HepG2 (cell line): ENCODE data around the gene MVB12A. TPM values are rescaled to one million over a fixed set of nuclear protein-coding genes. Genes with fewer than 3 reads are reported as not detected.

ENCODE experiments used
- ATAC-seq: fragments of 200-7000 bp; cut with Tn5 transposase; 3 replicates; pipeline ENCODE4 v1.9.1; 2020; ENCODE audit warnings: mild to moderate bottlenecking, moderate library complexity
- BruUV-seq: library from RNA; stranded (reverse); fragments of 400-500 nt; replicated peaks from 2 replicates; lab custom pipeline; 2021; lab: Mats Ljungman, UMichigan
- CTCF ChIA-PET: fragments of 300-600 bp; formaldehyde crosslinking; extraction: SDS; loops from one replicate; lab custom pipeline; 2021; ENCODE audit warnings: low total read pairs, inconsistent platforms, low intra/inter-chr PET ratio; lab: Yijun Ruan, JAX
- POLR2A ChIA-PET: fragments of 350-600 bp; sonication (Branson Sonifier 250); formaldehyde crosslinking; loops from one replicate; lab custom pipeline; 2020; ENCODE audit warnings: antibody characterized with exemption, inconsistent platforms; lab: Yijun Ruan, JAX
- DNase-seq: peaks from one replicate; pipeline ENCODE4 v3.0.0-alpha.2; 2015; ENCODE audit warnings: low spot score
- FAIRE-seq: peaks from 3 replicates; lab custom pipeline; 2011; peaks lifted over from hg19 to GRCh38; lab: Jason Lieb, UNC
- H2AFZ ChIP-seq: one replicate; pipeline ENCODE4 v1.6.1; 2011; ENCODE audit warnings: low read length, inconsistent platforms
- H3K27ac ChIP-seq: fragments of 300-600 bp; 3 replicates; pipeline ENCODE4 v1.8.0; 2011; ENCODE audit warnings: mixed run types, mild to moderate bottlenecking, mixed read lengths, low read length, inconsistent platforms; ENCODE audit not compliant: insufficient read depth; ENCODE audit errors: extremely low read length
- H3K27me3 ChIP-seq, 2 experiments: fragments of 200-600 bp in 1 of 2; 2 replicates in 1 of 2; 3 replicates in 1 of 2; pipeline versions ENCODE4 v1.6.0 to v1.8.0; 2011; ENCODE audit warnings: low read length in 2 of 2, mild to moderate bottlenecking in 2 of 2, moderate library complexity in 2 of 2, inconsistent platforms in 1 of 2; ENCODE audit not compliant: insufficient read depth in 2 of 2, control insufficient read depth in 1 of 2
- H3K36me3 ChIP-seq, 2 experiments: fragments of 200-600 bp in 1 of 2; replicated peaks in 1 of 2; 2 replicates in 1 of 2; 3 replicates in 1 of 2; pipeline versions ENCODE4 v1.5.1 to v1.8.0; 2011; ENCODE audit warnings: low read length in 2 of 2, inconsistent platforms in 1 of 2; ENCODE audit not compliant: insufficient read depth in 2 of 2, control insufficient read depth in 1 of 2
- H3K4me1 ChIP-seq: 2 replicates; pipeline ENCODE4 v1.5.1; 2012; ENCODE audit warnings: low read length, inconsistent platforms; ENCODE audit not compliant: insufficient read depth
- H3K4me2 ChIP-seq: 2 replicates; pipeline ENCODE4 v1.6.0; 2011; ENCODE audit warnings: low read depth, low read length, inconsistent platforms
- H3K4me3 ChIP-seq, 3 experiments: fragments of 200-600 bp in 1 of 3; sonication (generic), shearing (Covaris generic) in 1 of 3; replicated peaks in 1 of 3; 2 replicates each; pipeline ENCODE4 v1.5.1; 2011 to 2016; ENCODE audit warnings: low read length in 3 of 3, inconsistent platforms in 2 of 3, low read depth in 2 of 3, mild to moderate bottlenecking in 2 of 3, control low read depth in 1 of 3, mixed read lengths in 1 of 3; ENCODE audit not compliant: insufficient read depth in 1 of 3
- H3K79me2 ChIP-seq: one replicate; pipeline ENCODE4 v1.6.1; 2011; ENCODE audit warnings: low read length, inconsistent platforms; ENCODE audit not compliant: insufficient read depth
- H3K9ac ChIP-seq: 2 replicates; pipeline ENCODE4 v1.6.0; 2011; ENCODE audit warnings: mild to moderate bottlenecking, low read depth, low read length, inconsistent platforms; ENCODE audit not compliant: insufficient read depth
- H3K9me3 ChIP-seq: 2 replicates; pipeline ENCODE4 v1.5.1; 2012; ENCODE audit warnings: mild to moderate bottlenecking, low read length
- H4K20me1 ChIP-seq: 2 replicates; pipeline ENCODE4 v1.6.0; 2011; ENCODE audit warnings: inconsistent platforms, mild to moderate bottlenecking, low read length, moderate library complexity; ENCODE audit not compliant: insufficient read depth
- ATF3 ChIP-seq: sonication (generic); formaldehyde crosslinking; IDR thresholded peaks from 2 replicates; pipeline ENCODE4 v1.4.0; 2020; ENCODE audit warnings: missing genetic modification reagents
- GATAD1 ChIP-seq: IDR thresholded peaks from 2 replicates; pipeline ENCODE4 v1.6.1; 2016; ENCODE audit warnings: missing genetic modification reagents, missing compliant biosample characterization
- GPBP1L1 ChIP-seq: sonication (generic); formaldehyde crosslinking; IDR thresholded peaks from 2 replicates; pipeline ENCODE4 v1.5.0; 2020; ENCODE audit warnings: mild to moderate bottlenecking, missing genetic modification reagents
- MTA1 ChIP-seq: sonication (generic); formaldehyde crosslinking; IDR thresholded peaks from 2 replicates; pipeline ENCODE4 v1.4.0; 2020; ENCODE audit warnings: missing genetic modification reagents, mild to moderate bottlenecking, borderline replicate concordance
- PPARG ChIP-seq: conservative IDR thresholded peaks from 2 replicates; pipeline ENCODE4 v1.6.1; 2016; ENCODE audit warnings: missing biosample characterization, missing genetic modification reagents
- SRF ChIP-seq: IDR thresholded peaks from 2 replicates; pipeline ENCODE4 v1.6.1; 2011; ENCODE audit warnings: mild to moderate bottlenecking, low read depth, low read length, moderate library complexity
- STAT6 ChIP-seq: sonication (generic); formaldehyde crosslinking; IDR thresholded peaks from 2 replicates; pipeline ENCODE4 v1.4.0; 2020; ENCODE audit warnings: missing genetic modification reagents, mild to moderate bottlenecking, borderline replicate concordance
- TAF15 ChIP-seq: fragments of 200-400 bp; formaldehyde crosslinking; IDR thresholded peaks from one replicate; pipeline ENCODE4 v1.6.1; 2018; ENCODE audit warnings: mild to moderate bottlenecking, low read depth, low read length; ENCODE audit not compliant: poor library complexity, severe bottlenecking
- ZFX ChIP-seq: sonication (generic); formaldehyde crosslinking; IDR thresholded peaks from 2 replicates; pipeline ENCODE4 v1.4.0; 2020; ENCODE audit warnings: mild to moderate bottlenecking, low read depth, missing genetic modification reagents, moderate library complexity
- ZNF333 ChIP-seq: sonication (generic); formaldehyde crosslinking; IDR thresholded peaks from 2 replicates; pipeline ENCODE4 v1.4.0; 2020; ENCODE audit warnings: mild to moderate bottlenecking, missing genetic modification reagents, borderline replicate concordance
- ZNF350 ChIP-seq: sonication (generic); formaldehyde crosslinking; IDR thresholded peaks from 2 replicates; pipeline ENCODE4 v1.4.0; 2020; ENCODE audit warnings: mild to moderate bottlenecking, low read depth, missing genetic modification reagents, borderline replicate concordance
- ZNF569 ChIP-seq: sonication (generic); formaldehyde crosslinking; IDR thresholded peaks from 2 replicates; pipeline ENCODE4 v1.5.0; 2020; ENCODE audit warnings: mild to moderate bottlenecking, missing genetic modification reagents, moderate library complexity, borderline replicate concordance
- ZSCAN30 ChIP-seq: sonication (generic); formaldehyde crosslinking; IDR thresholded peaks from 2 replicates; pipeline ENCODE4 v1.5.0; 2020; ENCODE audit warnings: mild to moderate bottlenecking, missing genetic modification reagents
- ZSCAN31 ChIP-seq: sonication (generic); formaldehyde crosslinking; IDR thresholded peaks from 2 replicates; pipeline ENCODE4 v1.5.0; 2020; ENCODE audit warnings: low read depth, mild to moderate bottlenecking, missing genetic modification reagents
- WGBS: methylation state at CpG from one replicate; pipeline ENCODE4 v1.1.6; 2017; ENCODE audit warnings: low lambda C conversion rate; 5-methylcytosine and 5-hydroxymethylcytosine counted together
- in situ Hi-C: cut with HindIII; loops from 2 replicates; pipeline ENCODE4 v1.10.0; 2017; ENCODE audit warnings: low pct_unique_long_range_greater_than_20kb; ENCODE audit not compliant: extremely low pct_ligation_motif_present
- intact Hi-C: fragments of 100-400 bp; cut with micrococcal nuclease; formaldehyde crosslinking; loops from one replicate; pipeline ENCODE4 v1.10.0; 2022; ENCODE audit not compliant: unreplicated experiment
- polyA plus RNA-seq, 8 experiments: library from polyadenylated mRNA; depleted of rRNA in 3 of 8; stranded (reverse) in 7 of 8; unstranded in 1 of 8; fragments of >200 nt; fragmentation: Illumina TruSeq in 4 of 8; extraction: Trizol in 4 of 8; gene quantifications; 2 replicates each; pipeline versions ENCODE4 v1.2.1 to v1.2.3, GENCODE V29; 2011 to 2016; ENCODE audit warnings: low read depth in 4 of 8, missing spikeins in 1 of 8, mixed read lengths in 1 of 8; ENCODE audit not compliant: insufficient read depth in 1 of 8
- total RNA-seq, 5 experiments: library from RNA; depleted of rRNA; stranded (reverse); fragments of >200 nt; fragmentation: Illumina TruSeq; extraction: Trizol; gene quantifications; 2 replicates each; pipeline ENCODE4 v1.2.3, GENCODE V29; 2016; ENCODE audit warnings: low read depth in 1 of 5
- TF ChIP-seq, protein P1 (sequence below): sonication (generic); formaldehyde crosslinking; IDR thresholded peaks from 2 replicates; pipeline ENCODE4 v1.8.1; 2023; ENCODE audit warnings: mild to moderate bottlenecking, missing genetic modification reagents

Gene MVB12A
- total and polyA plus RNA-seq, 2 of the 13 experiments (the other 11 are each of a cell fraction or from before 2014, with no cell fraction given), result 35.7 to 36.1 TPM

- TF ChIP-seq ZNF569 (no peak), ATF3 (CRISPR knock-in tag) (no peak)
These were observed 13.6 kb upstream of the MVB12A start (continued) for GRCh38 chr19:17406046-17406886.

DNA sequence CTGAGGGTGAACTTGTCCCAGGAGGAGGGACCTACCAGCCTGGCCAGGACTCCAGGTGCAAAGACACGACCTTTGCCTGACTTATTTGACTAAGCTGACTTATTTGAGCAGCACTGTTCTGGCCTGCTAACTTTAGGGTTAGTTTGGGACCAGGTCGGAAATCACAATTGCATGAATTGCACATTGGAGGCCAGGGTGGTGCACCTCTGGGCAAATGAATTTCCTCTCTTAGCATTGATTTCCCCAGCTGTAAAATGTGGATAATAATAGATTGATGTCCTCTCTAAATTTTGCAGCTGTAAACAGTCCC, 13.0 kb upstream of the MVB12A start:
- FAIRE-seq (peak; percentile 66), DNase-seq (no peak), ATAC-seq (peak; percentile 36)
- Histone ChIP-seq H3K79me2 (peaks cover 33% of the 10 kb centered on the region), H3K4me3 (peak overlapping the region; percentile 62 to 82 (median 70)), H4K20me1 (no peaks in the 10 kb centered on the region; the same call in 1 of the 2 replicates), H2AFZ (no peak overlapping the region), H3K4me1 (peaks cover 13% of the 10 kb centered on the region), H3K36me3 (peaks cover 1 to 9% of the 10 kb centered on the region in 2 experiments; a peak in 2 of 5 replicates), H3K27me3 (no peaks in the 10 kb centered on the region; a peak in 1 of 5 replicates), H3K27ac (peak overlapping the region; percentile 81), H3K4me2 (peak overlapping the region; percentile 92), H3K9me3 (no peaks in the 10 kb centered on the region), H3K9ac (peak overlapping the region; percentile 78)
- in situ Hi-C loops, result no loop called here
- TSS peak; percentile 86 for BruUV-seq
- WGBS, result 6% methylated on average over 2 of the region's 2 CpGs
- intact Hi-C loops, result loop anchor here (5.0 kb wide), 1 partner anchor 70 kb away; the partner anchor contains the start of gene GTPBP3
- ChIA-PET CTCF (no interaction called here), POLR2A (interaction anchor here (0.7 to 3.5 kb wide), 12 partner anchors 8 to 104 kb away, joined by 3 to 76 read pairs (median 4); partner anchors contain the start of genes ANO8, DDA1, MVB12A and TMEM221)
- TF ChIP-seq ZFX (CRISPR knock-in tag) (peak; percentile 42), SRF (no peak), ZNF350 (CRISPR knock-in tag) (no peak), ZSCAN30 (no peak), ZSCAN31 (CRISPR knock-in tag) (0 out of 2 replicates have a peak, but pooled peaks have one; percentile 1), STAT6 (CRISPR knock-in tag) (peak; percentile 29; the same call in 1 of the 2 replicates), PPARG (peak; percentile 74), GPBP1L1 (CRISPR knock-in tag) (no peak), MTA1 (CRISPR knock-in tag) (no peak), TAF15 (no peak), GATAD1 (no peak), ZNF333 (CRISPR knock-in tag) (0 out of 2 replicates have a peak, but pooled peaks have one; percentile 40)
- TF ChIP-seq, protein P1, sequence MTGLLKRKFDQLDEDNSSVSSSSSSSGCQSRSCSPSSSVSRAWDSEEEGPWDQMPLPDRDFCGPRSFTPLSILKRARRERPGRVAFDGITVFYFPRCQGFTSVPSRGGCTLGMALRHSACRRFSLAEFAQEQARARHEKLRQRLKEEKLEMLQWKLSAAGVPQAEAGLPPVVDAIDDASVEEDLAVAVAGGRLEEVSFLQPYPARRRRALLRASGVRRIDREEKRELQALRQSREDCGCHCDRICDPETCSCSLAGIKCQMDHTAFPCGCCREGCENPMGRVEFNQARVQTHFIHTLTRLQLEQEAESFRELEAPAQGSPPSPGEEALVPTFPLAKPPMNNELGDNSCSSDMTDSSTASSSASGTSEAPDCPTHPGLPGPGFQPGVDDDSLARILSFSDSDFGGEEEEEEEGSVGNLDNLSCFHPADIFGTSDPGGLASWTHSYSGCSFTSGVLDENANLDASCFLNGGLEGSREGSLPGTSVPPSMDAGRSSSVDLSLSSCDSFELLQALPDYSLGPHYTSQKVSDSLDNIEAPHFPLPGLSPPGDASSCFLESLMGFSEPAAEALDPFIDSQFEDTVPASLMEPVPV (CRISPR knock-in tag), result no peak
